DOHH2 (cell line): ENCODE results near the gene PGBD2.
A peak's percentile ranks its signal among the peaks of the same experiment; 100 is the strongest.

ENCODE experiments used
- H3F3A ChIP-seq: fragments of 200-600 bp; sonication (generic), shearing (Covaris generic); 2 replicates; pipeline ENCODE4 v1.6.0; 2016; ENCODE audit warnings: antibody characterized with exemption, mild to moderate bottlenecking; ENCODE audit not compliant: control insufficient read depth, insufficient read depth
- H3K27ac ChIP-seq: fragments of 200-600 bp; sonication (generic); 2 replicates; pipeline ENCODE4 v1.5.1; 2014; ENCODE audit warnings: low read depth, mild to moderate bottlenecking, low read length, moderate library complexity
- H3K27me3 ChIP-seq: fragments of 200-600 bp; sonication (generic); 2 replicates; pipeline ENCODE4 v1.6.1; 2014; ENCODE audit warnings: mild to moderate bottlenecking, low read length, mixed read lengths; ENCODE audit not compliant: control insufficient read depth
- H3K36me3 ChIP-seq: fragments of 200-600 bp; sonication (generic); 2 replicates; pipeline ENCODE4 v1.6.1; 2014; ENCODE audit warnings: mild to moderate bottlenecking, low read length, moderate library complexity, mixed read lengths; ENCODE audit not compliant: control insufficient read depth
- H3K4me1 ChIP-seq: fragments of 200-600 bp; sonication (generic); 2 replicates; pipeline ENCODE4 v1.6.1; 2014; ENCODE audit warnings: mild to moderate bottlenecking, low read length, mixed read lengths; ENCODE audit not compliant: control insufficient read depth
- H3K4me2 ChIP-seq: fragments of 200-600 bp; sonication (generic); 2 replicates; pipeline ENCODE4 v1.6.0; 2014; ENCODE audit warnings: mild to moderate bottlenecking, low read length, moderate library complexity
- H3K4me3 ChIP-seq: fragments of 200-600 bp; sonication (generic); 2 replicates; pipeline ENCODE4 v1.5.1; 2014; ENCODE audit warnings: mild to moderate bottlenecking, low read length, mixed read lengths
- H3K79me2 ChIP-seq: fragments of 200-600 bp; sonication (generic); 2 replicates; pipeline ENCODE4 v1.6.1; 2014; ENCODE audit warnings: mild to moderate bottlenecking, low read length, mixed read lengths; ENCODE audit not compliant: control insufficient read depth
- H3K9me2 ChIP-seq: fragments of 200-600 bp; sonication (generic); replicated peaks from 2 replicates; pipeline ENCODE4 v1.6.1; 2014; ENCODE audit warnings: mild to moderate bottlenecking, low read length, mixed read lengths; ENCODE audit not compliant: control insufficient read depth
- H3K9me3 ChIP-seq: fragments of 200-600 bp; sonication (generic); 2 replicates; pipeline ENCODE4 v1.6.1; 2014; ENCODE audit warnings: antibody characterized with exemption, low read length, mixed read lengths; ENCODE audit not compliant: control insufficient read depth, insufficient read depth
- H4K20me1 ChIP-seq: fragments of 200-600 bp; sonication (generic); 2 replicates; pipeline ENCODE4 v1.6.0; 2014; ENCODE audit warnings: low read depth, mild to moderate bottlenecking, antibody characterized with exemption, low read length, moderate library complexity; ENCODE audit not compliant: control insufficient read depth, insufficient read depth
- CTCF ChIP-seq: fragments of 200-600 bp; sonication (generic); IDR thresholded peaks from one replicate; pipeline ENCODE4 v1.5.1; 2014; ENCODE audit warnings: antibody characterized with exemption, mild to moderate bottlenecking, low read depth, low read length; ENCODE audit not compliant: poor library complexity, severe bottlenecking
- EZH2phosphoT487 ChIP-seq: fragments of 200-600 bp; sonication (generic); IDR thresholded peaks from 2 replicates; pipeline ENCODE4 v1.6.1; 2017; ENCODE audit warnings: borderline replicate concordance, mild to moderate bottlenecking, antibody characterized with exemption, low read length, moderate library complexity, mixed read lengths

The PGBD2 gene

GRCh38 chr1:248906009-248906752, at the start of gene PGBD2:
Gene PGBD2, plus strand, starts transcription at chr1:248906235. Its CDS starts 7,628 bp downstream, at chr1:248913863.
- peak within 1 kb of the TSS; percentile 69 for H3K27ac ChIP-seq
- no peaks in the 10 kb centered on the region for H3K9me2 ChIP-seq
- peaks cover 42% of the 10 kb centered on the region for H3K79me2 ChIP-seq
- H3K4me3 ChIP-seq = peak within 1 kb of the TSS; percentile 90
- no peaks in the 10 kb centered on the region for H3K9me3 ChIP-seq
- no peaks in the 10 kb centered on the region; the same call in 1 of the 2 replicates for H3K36me3 ChIP-seq
- H3K4me2 ChIP-seq = peak within 1 kb of the TSS; percentile 95
- H4K20me1 ChIP-seq = no peaks in the 10 kb centered on the region
- H3K27me3 ChIP-seq = no peaks in the 10 kb centered on the region
- no peaks in the 10 kb centered on the region for H3F3A ChIP-seq
- no peak for TF ChIP-seq EZH2phosphoT487
- TF ChIP-seq CTCF = peak; percentile 76
- H3K4me1 ChIP-seq = peaks cover 20% of the 10 kb centered on the region

GRCh38 chr1:248857201-248857600, 48.8 kb upstream of the PGBD2 start:
- H3K27me3 ChIP-seq = no peaks in the 10 kb centered on the region
- H3K79me2 ChIP-seq = peaks cover 19% of the 10 kb centered on the region
- no peak overlapping the region for H3K27ac ChIP-seq
- no peaks in the 10 kb centered on the region; the same call in 1 of the 2 replicates for H3F3A ChIP-seq
- peak overlapping the region; percentile 85 for H3K4me2 ChIP-seq
- H3K4me3 ChIP-seq = peak overlapping the region; percentile 87
- H3K36me3 ChIP-seq = peaks cover 43% of the 10 kb centered on the region
- H3K9me2 ChIP-seq = no peaks in the 10 kb centered on the region
- H3K4me1 ChIP-seq = peaks cover 45% of the 10 kb centered on the region
- H4K20me1 ChIP-seq = no peaks in the 10 kb centered on the region
- TF ChIP-seq EZH2phosphoT487 (no peak), CTCF (no peak)
- no peaks in the 10 kb centered on the region for H3K9me3 ChIP-seq

- Histone ChIP-seq H3K36me3 (peaks cover 38% of the 10 kb centered on the region), H3K4me2 (peak overlapping the region; percentile 85), H4K20me1 (no peaks in the 10 kb centered on the region), H3K79me2 (peaks cover 19% of the 10 kb centered on the region), H3F3A (no peaks in the 10 kb centered on the region; the same call in 1 of the 2 replicates), H3K4me1 (peaks cover 45% of the 10 kb centered on the region), H3K4me3 (peak overlapping the region; percentile 87), H3K27me3 (no peaks in the 10 kb centered on the region), H3K9me2 (no peaks in the 10 kb centered on the region), H3K9me3 (no peaks in the 10 kb centered on the region), H3K27ac (peak overlapping the region; percentile 61)
- TF ChIP-seq CTCF (no peak), EZH2phosphoT487 (no peak)
Measured at GRCh38 chr1:248857749-248858095, 48.3 kb upstream of the PGBD2 start.
